IMR-90 (cell line): ENCODE measurements around the gene AP4M1. TPM values are rescaled to one million over a fixed set of nuclear protein-coding genes. Genes with fewer than 3 reads are reported as not detected.

Experiments used
- ATAC-seq: fragments of 200-7000 bp; cut with Tn5 transposase; 2 replicates; pipeline ENCODE4 v1.9.1; 2020; ENCODE audit warnings: low read depth, mild to moderate bottlenecking, moderate library complexity
- BruUV-seq: library from RNA; stranded (reverse); fragments of 400-500 nt; replicated peaks from 2 replicates; lab custom pipeline; 2021; lab: Mats Ljungman, UMichigan
- CTCF ChIA-PET: fragments of 300-600 bp; formaldehyde crosslinking; extraction: SDS; loops from one replicate; lab custom pipeline; 2021; ENCODE audit warnings: antibody characterized with exemption; lab: Yijun Ruan, JAX
- POLR2A ChIA-PET: fragments of 300-600 bp; sonication (Branson Sonifier 250); formaldehyde crosslinking; loops from one replicate; lab custom pipeline; 2022; ENCODE audit warnings: antibody characterized with exemption; ENCODE audit not compliant: unreplicated experiment; lab: Charles Lee
- DNase-seq: peaks from one replicate; pipeline ENCODE4 v3.0.0; 2013
- H2AFZ ChIP-seq: replicated peaks from 2 replicates; pipeline ENCODE3; 2013; ENCODE audit warnings: low read length, mild to moderate bottlenecking; ENCODE audit not compliant: poor library complexity
- H2AK5ac ChIP-seq: 2 replicates; pipeline ENCODE4 v1.6.1; 2013; ENCODE audit warnings: low read depth, low read length, inconsistent platforms
- H2AK9ac ChIP-seq: replicated peaks from 2 replicates; pipeline ENCODE3; 2013; ENCODE audit warnings: mild to moderate bottlenecking, low read depth, low read length, moderate library complexity; ENCODE audit not compliant: poor library complexity
- H2BK120ac ChIP-seq: 2 replicates; pipeline ENCODE4 v1.6.1; 2013; ENCODE audit warnings: low read depth, low read length, inconsistent platforms
- H2BK15ac ChIP-seq: 3 replicates; pipeline ENCODE4 v1.6.1; 2013; ENCODE audit warnings: low read depth, low read length, inconsistent platforms
- H2BK20ac ChIP-seq: 2 replicates; pipeline ENCODE4 v1.6.1; 2013; ENCODE audit warnings: low read depth, mild to moderate bottlenecking, inconsistent platforms, low read length, moderate library complexity
- H2BK5ac ChIP-seq: 2 replicates; pipeline ENCODE4 v1.6.1; 2013; ENCODE audit warnings: mild to moderate bottlenecking, low read depth, low read length, inconsistent platforms; ENCODE audit not compliant: poor library complexity, severe bottlenecking
- H3K14ac ChIP-seq: replicated peaks from 2 replicates; pipeline ENCODE4 v1.6.1; 2013; ENCODE audit warnings: low read depth, low read length, inconsistent platforms
- H3K18ac ChIP-seq: 2 replicates; pipeline ENCODE4 v1.6.1; 2013; ENCODE audit warnings: low read depth, low read length, control low read depth
- H3K23ac ChIP-seq: 2 replicates; pipeline ENCODE4 v1.6.1; 2013; ENCODE audit warnings: low read depth, low read length, inconsistent platforms
- H3K27ac ChIP-seq: 2 replicates; pipeline ENCODE4 v1.5.1; 2013; ENCODE audit warnings: mild to moderate bottlenecking, control low read depth, low read length; ENCODE audit not compliant: insufficient read depth
- H3K27me3 ChIP-seq: 2 replicates; pipeline ENCODE4 v1.6.1; 2013; ENCODE audit warnings: low read length; ENCODE audit not compliant: control insufficient read depth, insufficient read depth
- H3K36me3 ChIP-seq: 2 replicates; pipeline ENCODE4 v1.6.1; 2013; ENCODE audit warnings: low read length, mixed read lengths; ENCODE audit not compliant: control insufficient read depth, insufficient read depth
- H3K4ac ChIP-seq: 2 replicates; pipeline ENCODE4 v1.6.1; 2013; ENCODE audit warnings: low read depth, low read length, inconsistent platforms
- H3K4me1 ChIP-seq: 2 replicates; pipeline ENCODE4 v1.6.1; 2013; ENCODE audit warnings: low read length, mixed read lengths; ENCODE audit not compliant: control insufficient read depth, insufficient read depth
- H3K4me2 ChIP-seq: 2 replicates; pipeline ENCODE4 v1.6.1; 2013; ENCODE audit warnings: low read depth, mild to moderate bottlenecking, control low read depth, low read length, moderate library complexity
- H3K4me3 ChIP-seq: 2 replicates; pipeline ENCODE4 v1.5.1; 2013; ENCODE audit warnings: low read depth, mild to moderate bottlenecking, control low read depth, low read length, moderate library complexity; ENCODE audit not compliant: insufficient read depth
- H3K56ac ChIP-seq: 2 replicates; pipeline ENCODE4 v1.6.1; 2013; ENCODE audit warnings: low read length, inconsistent platforms; ENCODE audit not compliant: insufficient read depth; ENCODE audit errors: extremely low read depth
- H3K79me1 ChIP-seq, 2 experiments: 2 replicates each; pipeline ENCODE4 v1.6.1; 2013; ENCODE audit warnings: low read length in 2 of 2, inconsistent platforms in 1 of 2, low read depth in 1 of 2
- H3K9ac ChIP-seq: 2 replicates; pipeline ENCODE4 v1.6.1; 2013; ENCODE audit warnings: low read depth, low read length, control low read depth
- H3K9me1 ChIP-seq: 2 replicates; pipeline ENCODE4 v1.6.1; 2013; ENCODE audit warnings: low read length, inconsistent platforms; ENCODE audit not compliant: insufficient read depth
- H3K9me3 ChIP-seq: 2 replicates; pipeline ENCODE4 v1.6.1; 2013; ENCODE audit warnings: low read length; ENCODE audit not compliant: control insufficient read depth, insufficient read depth
- H4K20me1 ChIP-seq: 2 replicates; pipeline ENCODE4 v1.6.1; 2013; ENCODE audit warnings: low read length, inconsistent platforms; ENCODE audit not compliant: insufficient read depth
- H4K5ac ChIP-seq: 2 replicates; pipeline ENCODE4 v1.6.1; 2013; ENCODE audit warnings: mild to moderate bottlenecking, low read depth, low read length, control low read depth
- H4K8ac ChIP-seq, 2 experiments: 2 replicates each; pipeline ENCODE4 v1.6.1; 2013; ENCODE audit warnings: low read depth in 2 of 2, low read length in 2 of 2, control low read depth in 1 of 2, inconsistent platforms in 1 of 2
- H4K91ac ChIP-seq: 2 replicates; pipeline ENCODE4 v1.6.1; 2013; ENCODE audit warnings: low read depth, low read length, inconsistent platforms; ENCODE audit not compliant: insufficient read depth
- BHLHE40 ChIP-seq: fragments of 150-350 bp; IDR thresholded peaks from 2 replicates; pipeline ENCODE4 v1.6.1; 2016; ENCODE audit warnings: mild to moderate bottlenecking, low read depth, low read length
- CEBPB ChIP-seq: IDR thresholded peaks from 2 replicates; pipeline ENCODE4 v1.6.1; 2012; ENCODE audit warnings: low read depth, low read length, improper control_type of control experiment
- CHD1 ChIP-seq: IDR thresholded peaks from 2 replicates; pipeline ENCODE4 v1.6.1; 2012; ENCODE audit warnings: low read depth, low read length, improper control_type of control experiment
- FOS ChIP-seq: fragments of 150-350 bp; IDR thresholded peaks from 2 replicates; pipeline ENCODE4 v1.6.1; 2016; ENCODE audit warnings: low read depth, low read length
- MAFK ChIP-seq: IDR thresholded peaks from 2 replicates; pipeline ENCODE4 v1.6.1; 2012; ENCODE audit warnings: low read depth, low read length, improper control_type of control experiment
- MAZ ChIP-seq: IDR thresholded peaks from 2 replicates; pipeline ENCODE4 v1.6.1; 2012; ENCODE audit warnings: low read depth, mild to moderate bottlenecking, low read length, improper control_type of control experiment, moderate library complexity, borderline replicate concordance
- MXI1 ChIP-seq: IDR thresholded peaks from 2 replicates; pipeline ENCODE4 v1.6.1; 2012; ENCODE audit warnings: low read depth, mild to moderate bottlenecking, low read length, moderate library complexity, borderline replicate concordance
- NFE2L2 ChIP-seq: fragments of 150-350 bp; IDR thresholded peaks from 2 replicates; pipeline ENCODE4 v1.6.1; 2016; ENCODE audit warnings: low read depth, mild to moderate bottlenecking, low read length
- POLR2A ChIP-seq: IDR thresholded peaks from 2 replicates; pipeline ENCODE4 v1.6.1; 2012; ENCODE audit warnings: mild to moderate bottlenecking, low read depth, low read length
- RAD21 ChIP-seq: IDR thresholded peaks from 2 replicates; pipeline ENCODE4 v1.6.1; 2012; ENCODE audit warnings: low read length, improper control_type of control experiment
- RCOR1 ChIP-seq: IDR thresholded peaks from 2 replicates; pipeline ENCODE4 v1.6.1; 2012; ENCODE audit warnings: mild to moderate bottlenecking, low read length, improper control_type of control experiment; ENCODE audit not compliant: insufficient replicate concordance
- RFX5 ChIP-seq: IDR thresholded peaks from 2 replicates; pipeline ENCODE4 v1.8.0; 2012; ENCODE audit warnings: low read depth, mild to moderate bottlenecking, low read length, moderate library complexity
- SMC3 ChIP-seq: fragments of 150-350 bp; IDR thresholded peaks from 2 replicates; pipeline ENCODE4 v1.6.1; 2016; ENCODE audit warnings: low read depth, mild to moderate bottlenecking, antibody characterized with exemption, low read length, moderate library complexity
- dilution Hi-C: fragments of 300-500 bp; cut with HindIII; formaldehyde crosslinking; loops from one replicate; pipeline ENCODE4 v1.14.3; 2018; ENCODE audit warnings: low sequenced_read_pairs; ENCODE audit not compliant: unreplicated experiment
- in situ Hi-C: fragments of 300-500 bp; cut with MboI; formaldehyde crosslinking; loops from 3 replicates; pipeline ENCODE4 v1.14.3; 2019; ENCODE audit warnings: low sequenced_read_pairs, inconsistent platforms, mixed read lengths
- intact Hi-C: fragments of 100-400 bp; cut with micrococcal nuclease; formaldehyde crosslinking; loops from 2 replicates; pipeline ENCODE4 v1.10.0; 2022
- polyA plus RNA-seq, 3 experiments: library from polyadenylated mRNA; depleted of rRNA; stranded (reverse); fragments of >200 nt; gene quantifications; 2 replicates each; pipeline ENCODE4 v1.2.3, GENCODE V29; 2012; ENCODE audit warnings: low replicate concordance in 1 of 3
- total RNA-seq: library from RNA; depleted of rRNA; stranded (reverse); fragments of >200 nt; gene quantifications from 2 replicates; pipeline ENCODE4 v1.2.3, GENCODE V29; 2012
- TF ChIP-seq, protein P1 (sequence below): fragments of 150-350 bp; IDR thresholded peaks from 2 replicates; pipeline ENCODE4 v1.6.1; 2017; ENCODE audit warnings: mild to moderate bottlenecking, antibody characterized with exemption, low read length, low read depth
- TF ChIP-seq, protein P2 (sequence below): conservative IDR thresholded peaks from 2 replicates; pipeline ENCODE4 v1.5.1; 2012; ENCODE audit warnings: mild to moderate bottlenecking, low read depth, low read length, improper control_type of control experiment
- TF ChIP-seq, protein P3 (sequence below): fragments of 150-350 bp; IDR thresholded peaks from 2 replicates; pipeline ENCODE4 v1.6.1; 2016; ENCODE audit warnings: low read depth, mild to moderate bottlenecking, low read length, moderate library complexity, borderline replicate concordance

The AP4M1 gene
- total and polyA plus RNA-seq, 2 of the 4 experiments (the other 2 are of a cell fraction): 21.1 to 21.4 TPM

DNA sequence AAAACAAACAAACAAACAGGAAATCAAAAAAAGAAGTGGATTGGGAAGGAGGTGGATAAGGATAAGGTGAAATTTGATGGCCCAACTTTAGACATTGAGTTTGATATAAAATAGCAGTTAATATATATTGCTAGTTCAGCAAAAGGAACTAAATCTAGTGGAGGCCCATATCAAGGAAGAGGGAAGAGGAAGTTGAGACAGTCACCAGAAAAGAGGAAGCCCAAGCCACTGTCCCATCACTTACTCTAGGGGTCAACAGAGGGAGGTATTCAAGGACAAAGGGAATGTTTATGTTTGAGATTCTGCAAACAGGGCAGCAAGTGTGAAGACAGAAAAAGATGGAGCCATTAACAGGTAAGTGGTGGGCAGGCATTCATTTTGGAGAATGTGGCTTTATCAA lies 51.0 kb downstream of the AP4M1 start:
- no peak for DNase-seq
- H4K8ac ChIP-seq: no peak overlapping the region
- H3K27ac ChIP-seq: no peak overlapping the region
- H3K27me3 ChIP-seq: no peaks in the 10 kb centered on the region
- H3K9ac ChIP-seq: no peak overlapping the region
- peaks cover 18% of the 10 kb centered on the region for H4K20me1 ChIP-seq
- H3K36me3 ChIP-seq: peaks cover 42% of the 10 kb centered on the region
- H3K18ac ChIP-seq: no peak overlapping the region
- ChIA-PET CTCF (no interaction called here), POLR2A (no interaction called here)
- in situ Hi-C loops: no loop called here
- no peak overlapping the region for H3K4ac ChIP-seq
- TF ChIP-seq RAD21 (no peak), FOS (no peak), MAFK (no peak), MAZ (no peak), CHD1 (no peak), BHLHE40 (no peak), MXI1 (no peak), NFE2L2 (no peak), POLR2A (no peak), RFX5 (no peak), SMC3 (no peak), RCOR1 (no peak), CEBPB (no peak)
- TF ChIP-seq, protein P1, sequence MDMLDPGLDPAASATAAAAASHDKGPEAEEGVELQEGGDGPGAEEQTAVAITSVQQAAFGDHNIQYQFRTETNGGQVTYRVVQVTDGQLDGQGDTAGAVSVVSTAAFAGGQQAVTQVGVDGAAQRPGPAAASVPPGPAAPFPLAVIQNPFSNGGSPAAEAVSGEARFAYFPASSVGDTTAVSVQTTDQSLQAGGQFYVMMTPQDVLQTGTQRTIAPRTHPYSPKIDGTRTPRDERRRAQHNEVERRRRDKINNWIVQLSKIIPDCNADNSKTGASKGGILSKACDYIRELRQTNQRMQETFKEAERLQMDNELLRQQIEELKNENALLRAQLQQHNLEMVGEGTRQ: no peak
- TF ChIP-seq, protein P2, sequence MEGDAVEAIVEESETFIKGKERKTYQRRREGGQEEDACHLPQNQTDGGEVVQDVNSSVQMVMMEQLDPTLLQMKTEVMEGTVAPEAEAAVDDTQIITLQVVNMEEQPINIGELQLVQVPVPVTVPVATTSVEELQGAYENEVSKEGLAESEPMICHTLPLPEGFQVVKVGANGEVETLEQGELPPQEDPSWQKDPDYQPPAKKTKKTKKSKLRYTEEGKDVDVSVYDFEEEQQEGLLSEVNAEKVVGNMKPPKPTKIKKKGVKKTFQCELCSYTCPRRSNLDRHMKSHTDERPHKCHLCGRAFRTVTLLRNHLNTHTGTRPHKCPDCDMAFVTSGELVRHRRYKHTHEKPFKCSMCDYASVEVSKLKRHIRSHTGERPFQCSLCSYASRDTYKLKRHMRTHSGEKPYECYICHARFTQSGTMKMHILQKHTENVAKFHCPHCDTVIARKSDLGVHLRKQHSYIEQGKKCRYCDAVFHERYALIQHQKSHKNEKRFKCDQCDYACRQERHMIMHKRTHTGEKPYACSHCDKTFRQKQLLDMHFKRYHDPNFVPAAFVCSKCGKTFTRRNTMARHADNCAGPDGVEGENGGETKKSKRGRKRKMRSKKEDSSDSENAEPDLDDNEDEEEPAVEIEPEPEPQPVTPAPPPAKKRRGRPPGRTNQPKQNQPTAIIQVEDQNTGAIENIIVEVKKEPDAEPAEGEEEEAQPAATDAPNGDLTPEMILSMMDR: no peak
- TF ChIP-seq, protein P3, sequence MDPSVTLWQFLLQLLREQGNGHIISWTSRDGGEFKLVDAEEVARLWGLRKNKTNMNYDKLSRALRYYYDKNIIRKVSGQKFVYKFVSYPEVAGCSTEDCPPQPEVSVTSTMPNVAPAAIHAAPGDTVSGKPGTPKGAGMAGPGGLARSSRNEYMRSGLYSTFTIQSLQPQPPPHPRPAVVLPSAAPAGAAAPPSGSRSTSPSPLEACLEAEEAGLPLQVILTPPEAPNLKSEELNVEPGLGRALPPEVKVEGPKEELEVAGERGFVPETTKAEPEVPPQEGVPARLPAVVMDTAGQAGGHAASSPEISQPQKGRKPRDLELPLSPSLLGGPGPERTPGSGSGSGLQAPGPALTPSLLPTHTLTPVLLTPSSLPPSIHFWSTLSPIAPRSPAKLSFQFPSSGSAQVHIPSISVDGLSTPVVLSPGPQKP: no peak
- H2BK120ac ChIP-seq: no peak overlapping the region
- no peaks in the 10 kb centered on the region for H3K9me1 ChIP-seq
- H3K4me3 ChIP-seq: no peak overlapping the region
- peaks cover 4% of the 10 kb centered on the region for H3K4me1 ChIP-seq
- H3K14ac ChIP-seq: no peak overlapping the region
- H2BK15ac ChIP-seq: no peak overlapping the region
- BruUV-seq: no TSS peak
- H4K5ac ChIP-seq: no peak overlapping the region
- no peaks in the 10 kb centered on the region for H3K9me3 ChIP-seq
- H3K56ac ChIP-seq: no peak overlapping the region
- no peak overlapping the region for H3K4me2 ChIP-seq
- no peak overlapping the region for H2AK5ac ChIP-seq
- H3K79me1 ChIP-seq: peaks cover 32 to 75% of the 10 kb centered on the region in 2 experiments
- intact Hi-C loops: no loop called here
- no peak overlapping the region for H4K91ac ChIP-seq
- H2BK5ac ChIP-seq: no peak overlapping the region
- H3K23ac ChIP-seq: no peak overlapping the region
- no peak overlapping the region for H2AFZ ChIP-seq
- dilution Hi-C loops: no loop called here
- no peak overlapping the region for H2AK9ac ChIP-seq
- no peak overlapping the region for H2BK20ac ChIP-seq
- no peak for ATAC-seq
